Caki2 (cell line): ENCODE data around the gene ZKSCAN2. TPM values are rescaled to one million over a fixed set of nuclear protein-coding genes. Genes with fewer than 3 reads are reported as not detected.

Experiments
- DNase-seq: peaks from one replicate; pipeline ENCODE4 v3.0.0-alpha.2; 2015; ENCODE audit warnings: low read depth
- in situ Hi-C: cut with HindIII; loops from 2 replicates; pipeline ENCODE4 v1.10.0; 2016; ENCODE audit warnings: low sequenced_read_pairs, low pct_unique_long_range_greater_than_20kb, mixed read lengths
- total RNA-seq: library from RNA; depleted of rRNA; stranded (reverse); fragments of >200 nt; shearing (Covaris generic); gene quantifications from 2 replicates; pipeline ENCODE4 v1.2.3, GENCODE V29; 2014; ENCODE audit warnings: low replicate concordance; rRNA removed

Gene ZKSCAN2
- total RNA-seq: 2.9 and 3.1 TPM in 2 replicates

DNA sequence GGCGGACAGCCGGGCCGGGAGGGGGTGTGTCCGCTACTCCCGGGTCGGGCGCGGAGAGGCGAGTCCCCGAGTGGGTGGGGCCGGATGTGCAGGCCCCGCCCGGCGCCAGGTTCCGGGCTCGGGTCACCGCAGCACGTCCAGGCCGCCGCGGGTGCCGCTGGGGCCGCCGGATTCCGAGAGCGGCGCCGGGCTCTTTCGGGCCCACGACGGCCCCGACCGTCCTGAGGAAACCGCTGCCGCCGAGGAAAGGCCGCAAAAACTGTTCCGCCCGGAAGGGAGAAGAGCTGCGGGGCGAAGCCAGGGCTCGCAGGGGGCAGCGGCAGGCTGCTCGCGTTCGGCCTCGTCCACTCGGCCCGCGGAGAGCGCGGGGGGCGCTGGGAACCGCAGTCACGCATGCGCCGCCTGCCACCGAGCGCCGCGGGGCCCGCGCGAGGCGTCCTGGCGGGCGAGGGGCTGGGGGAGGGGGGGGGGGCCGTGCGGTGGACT is at the start of gene ZKSCAN2:
Gene ZKSCAN2 (minus strand): TSS at position 376 of the 486 bp plus-strand sequence. CDS start 718 bp downstream, outside the sequence.
- peak; percentile 92 for DNase-seq

GRCh38 chr16:25299792-25300590 is 42.3 kb upstream of the ZKSCAN2 start:
- DNase-seq: no peak
- in situ Hi-C loops: no loop called here

More for the DNA sequence above, at the start of gene ZKSCAN2:
- in situ Hi-C loops: no loop called here

DNA sequence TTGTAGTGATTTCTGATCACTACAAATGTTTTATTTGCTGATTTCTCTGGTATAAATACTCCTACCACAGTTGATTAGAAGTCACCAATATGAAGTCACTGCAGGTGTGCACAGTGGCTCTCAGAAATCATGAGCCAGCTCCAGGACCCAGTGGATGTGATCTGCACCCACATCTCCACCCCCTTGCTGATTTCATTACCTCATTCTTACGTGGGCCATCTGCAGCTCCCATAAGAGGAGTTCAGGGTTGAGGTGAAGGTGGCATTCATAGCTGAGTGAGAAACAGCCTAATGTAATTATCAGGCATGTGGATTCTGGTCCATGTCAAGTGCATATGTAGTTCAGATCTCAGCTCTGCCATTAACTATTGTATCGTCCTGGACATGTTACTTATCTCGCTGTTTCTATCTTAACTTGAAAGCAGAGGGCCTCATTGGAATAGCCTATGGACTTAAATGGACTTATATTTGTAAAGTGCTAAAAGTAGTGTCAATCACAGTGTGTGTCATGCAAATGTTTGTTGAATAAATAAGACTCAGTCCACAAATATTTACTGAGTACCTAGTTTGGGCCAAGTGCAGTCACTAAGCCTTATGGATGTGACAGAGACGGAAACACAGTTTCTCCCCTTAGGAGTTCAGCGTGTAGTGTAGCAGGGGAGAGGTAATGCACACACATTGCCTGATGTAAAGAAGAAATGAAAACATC is 40.7 kb upstream of the ZKSCAN2 start:
- DNase-seq: no peak
- in situ Hi-C loops: no loop called here

GRCh38 chr16:25297151-25297787 is 39.6 kb upstream of the ZKSCAN2 start:
- in situ Hi-C loops: no loop called here
- no peak for DNase-seq

GRCh38 chr16:25291580-25291979 is 33.9 kb upstream of the ZKSCAN2 start:
- no peak for DNase-seq
- in situ Hi-C loops: no loop called here

DNA sequence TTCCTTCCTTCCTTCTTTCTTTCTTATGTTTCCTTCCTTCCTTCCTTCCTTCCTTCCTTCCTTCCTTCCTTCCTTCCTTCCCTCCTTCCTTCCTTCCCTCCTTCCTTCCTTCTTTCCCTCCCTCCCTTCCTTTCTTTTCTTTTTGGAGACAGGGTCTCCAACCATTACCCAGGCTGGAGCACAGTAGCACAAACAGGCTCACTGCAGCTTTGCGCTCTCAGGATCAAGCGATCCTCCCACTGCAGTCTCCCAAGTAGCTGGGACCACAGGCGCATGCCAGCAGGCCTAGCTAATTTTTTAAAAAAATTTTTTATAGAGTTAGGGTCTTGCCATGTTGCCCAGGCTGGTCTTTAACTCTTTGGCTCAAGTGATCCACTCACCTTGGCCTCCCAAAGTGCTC is 31.8 kb upstream of the ZKSCAN2 start:
- DNase-seq: no peak
- in situ Hi-C loops: no loop called here

- no peak for DNase-seq
- in situ Hi-C loops: no loop called here
Observed at GRCh38 chr16:25279491-25279890, 21.8 kb upstream of the ZKSCAN2 start.

GRCh38 chr16:25271421-25271820 is 13.8 kb upstream of the ZKSCAN2 start:
- in situ Hi-C loops: no loop called here
- no peak for DNase-seq

- in situ Hi-C loops: no loop called here
Observed at GRCh38 chr16:25270577-25270976, 12.9 kb upstream of the ZKSCAN2 start.

DNA sequence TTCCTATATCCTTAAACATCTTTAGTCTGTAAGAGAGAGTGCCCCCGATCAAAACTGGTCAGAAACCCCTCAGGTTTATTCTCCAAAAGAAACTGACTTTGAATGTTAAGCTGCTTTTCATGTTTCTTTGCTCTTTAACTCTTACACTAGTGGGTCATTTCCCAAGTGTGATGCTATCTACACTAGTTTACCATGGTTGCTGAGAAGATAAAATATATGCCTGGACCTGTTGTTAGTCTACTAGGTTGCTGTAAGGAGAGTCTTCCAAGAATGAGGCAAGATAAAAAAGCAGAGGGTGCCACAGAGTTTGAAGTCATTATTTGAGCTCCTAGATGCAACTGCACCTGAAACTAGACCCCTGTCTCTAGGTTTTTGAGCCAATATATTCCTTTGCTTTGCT is 12.2 kb upstream of the ZKSCAN2 start:
- in situ Hi-C loops: no loop called here
- no peak for DNase-seq

More at GRCh38 chr16:25270577-25270976, 12.9 kb upstream of the ZKSCAN2 start:
- DNase-seq: no peak

GRCh38 chr16:25265968-25266367 is 8.3 kb upstream of the ZKSCAN2 start:
- in situ Hi-C loops: no loop called here

DNA sequence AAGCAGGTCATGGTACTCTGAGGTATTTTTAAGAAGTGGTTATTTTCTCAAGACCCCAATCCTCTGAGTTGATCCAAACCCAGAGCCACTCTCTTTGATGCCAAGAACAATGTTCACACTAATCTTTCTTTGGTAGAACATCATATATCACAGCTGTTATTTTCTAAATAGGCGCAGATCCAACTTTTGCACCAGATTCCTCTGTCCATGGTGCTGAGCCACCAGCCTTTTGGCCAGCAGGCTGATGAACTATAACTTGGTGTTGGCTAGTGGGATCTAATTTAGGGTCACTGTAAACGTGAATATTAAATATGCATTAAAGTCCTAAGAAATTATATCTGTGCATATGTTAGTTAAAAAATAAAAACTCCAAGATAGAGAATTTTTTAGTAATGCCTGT is 7.0 kb upstream of the ZKSCAN2 start:
- in situ Hi-C loops: no loop called here
- DNase-seq: no peak

More at GRCh38 chr16:25265968-25266367, 8.3 kb upstream of the ZKSCAN2 start:
- no peak for DNase-seq

DNA sequence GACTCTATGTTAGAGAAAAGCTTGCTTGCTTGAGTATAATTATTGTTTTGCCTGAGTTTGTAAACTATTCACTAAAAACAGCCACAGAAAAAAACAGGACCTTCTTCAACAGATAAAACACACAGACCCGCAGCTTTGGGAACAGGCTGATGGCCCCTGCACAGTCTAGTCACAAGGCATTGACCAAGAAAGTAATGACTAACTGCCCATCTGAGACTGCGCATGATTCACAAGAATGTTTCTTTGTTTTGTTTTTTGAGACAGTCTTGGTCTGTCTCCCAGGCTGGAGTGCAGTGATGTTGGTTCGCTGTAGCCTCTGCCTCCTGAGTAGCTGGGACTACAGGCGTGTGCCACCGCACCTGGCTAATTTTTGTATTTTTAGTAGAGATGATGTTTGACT is 2.8 kb upstream of the ZKSCAN2 start:
- in situ Hi-C loops: no loop called here

DNA sequence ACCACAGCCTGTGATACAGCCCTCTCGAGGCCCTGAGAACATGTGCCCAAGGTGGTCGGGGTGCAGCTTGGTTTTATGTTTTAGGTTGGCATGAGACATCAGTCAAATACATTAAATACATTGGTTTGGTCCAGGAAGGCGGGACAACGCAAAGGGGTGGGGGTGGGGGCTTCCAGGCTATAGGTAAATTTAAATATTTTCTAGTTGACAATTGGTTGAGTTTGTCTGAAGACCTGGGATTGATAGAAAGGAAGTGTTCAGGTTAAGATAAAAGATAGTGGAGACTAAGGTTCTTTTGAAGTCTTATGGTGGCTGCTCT is 1.2 kb upstream of the ZKSCAN2 start:
- in situ Hi-C loops: no loop called here
- no peak for DNase-seq

More for the DNA sequence above, 2.8 kb upstream of the ZKSCAN2 start:
- no peak for DNase-seq

DNA sequence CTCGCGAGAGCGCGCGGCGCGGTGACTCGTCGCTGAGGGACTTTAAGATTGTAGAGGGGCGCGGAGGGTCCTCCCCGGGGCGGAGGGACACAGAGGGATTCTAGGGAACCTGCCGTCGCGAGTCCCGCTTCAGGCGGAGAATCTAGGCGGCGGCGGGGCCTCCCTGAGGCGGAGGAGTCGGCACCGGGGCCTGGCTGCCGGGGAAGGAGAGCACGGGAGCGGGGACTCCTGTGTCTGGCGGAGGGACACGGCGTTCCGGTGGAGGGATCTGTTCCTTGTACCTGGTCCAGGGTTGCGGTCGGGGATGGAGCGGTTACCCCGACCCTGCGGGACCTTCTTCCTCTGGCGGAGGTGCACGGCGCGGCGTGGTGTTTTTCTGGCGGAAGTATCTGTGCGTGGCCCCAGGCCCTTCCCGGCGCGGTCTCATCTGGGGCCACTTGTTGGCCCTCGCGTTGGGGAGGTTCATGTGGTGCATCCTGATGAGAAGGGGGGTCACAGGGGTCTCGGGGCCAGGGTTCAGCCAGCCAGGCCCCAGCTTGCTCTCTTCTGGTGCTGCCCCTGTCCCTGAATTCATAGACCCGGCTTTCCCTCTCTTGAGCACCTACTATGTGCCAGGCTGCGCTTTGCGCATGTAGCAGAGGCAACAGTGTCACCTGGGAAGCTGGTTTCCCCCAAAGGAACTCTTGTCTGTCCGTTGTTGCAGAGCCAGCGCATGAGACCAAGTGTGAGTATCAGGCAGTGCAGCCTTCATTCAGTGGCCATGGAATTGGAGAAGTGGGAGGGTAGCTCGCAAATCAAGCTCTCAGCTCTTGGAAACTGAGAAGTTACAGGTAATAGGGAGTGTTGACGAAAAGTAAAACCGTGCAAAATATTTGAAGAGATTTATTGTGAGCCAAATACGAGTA is 563 bp upstream of the ZKSCAN2 start:
- in situ Hi-C loops: no loop called here
- DNase-seq: peak; percentile 91

DNA sequence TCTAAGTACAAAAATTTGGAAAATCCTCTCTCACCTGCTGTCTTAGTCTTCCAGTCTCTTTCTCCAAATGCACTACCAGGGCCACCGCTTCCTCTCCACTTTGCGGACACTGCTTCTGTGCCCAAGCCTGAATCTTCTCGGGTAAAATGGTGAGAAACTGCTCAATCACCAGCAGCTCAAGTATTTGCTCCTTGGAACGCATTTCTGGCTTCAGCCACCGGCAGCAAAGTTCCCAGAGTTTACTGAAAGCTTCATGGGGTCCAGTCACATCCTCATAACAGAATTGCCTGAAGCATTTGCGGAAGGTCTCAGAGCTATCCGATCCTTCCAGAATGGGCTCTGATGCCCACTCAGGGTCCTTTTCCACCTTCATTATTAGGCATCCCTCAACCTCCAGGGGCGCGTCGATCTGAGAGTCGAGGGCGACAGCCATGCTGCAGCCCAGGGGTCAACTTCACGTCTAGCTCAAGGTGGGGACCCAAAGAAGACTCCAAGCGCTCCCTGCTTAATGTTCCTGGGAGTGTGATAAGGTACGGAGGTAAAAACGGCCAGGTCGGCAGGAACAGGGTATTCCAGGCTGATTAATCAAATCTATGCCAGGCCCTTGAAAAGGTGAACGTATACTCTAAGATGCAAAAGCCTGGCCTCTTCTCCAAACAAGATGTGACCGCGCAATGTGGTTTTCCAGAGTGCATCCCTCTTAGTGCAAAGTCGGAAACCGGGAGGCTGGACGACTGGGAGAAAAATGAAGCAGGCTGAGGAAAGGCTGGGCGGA is 763 bp downstream of the ZKSCAN2 start:
- in situ Hi-C loops: no loop called here
- DNase-seq: no peak

GRCh38 chr16:25253322-25253721 is 4.3 kb downstream of the ZKSCAN2 start:
- DNase-seq: no peak
- in situ Hi-C loops: no loop called here
